HG02571 (cell line): ENCODE results near the gene DCDC1.

Experiments used
- ATAC-seq: cut with Tn5 transposase; IDR thresholded peaks from one replicate; pipeline ENCODE4 v1.9.1; 2021; ENCODE audit warnings: mild to moderate bottlenecking, moderate library complexity; ENCODE audit not compliant: unreplicated experiment

DCDC1 gene

DNA sequence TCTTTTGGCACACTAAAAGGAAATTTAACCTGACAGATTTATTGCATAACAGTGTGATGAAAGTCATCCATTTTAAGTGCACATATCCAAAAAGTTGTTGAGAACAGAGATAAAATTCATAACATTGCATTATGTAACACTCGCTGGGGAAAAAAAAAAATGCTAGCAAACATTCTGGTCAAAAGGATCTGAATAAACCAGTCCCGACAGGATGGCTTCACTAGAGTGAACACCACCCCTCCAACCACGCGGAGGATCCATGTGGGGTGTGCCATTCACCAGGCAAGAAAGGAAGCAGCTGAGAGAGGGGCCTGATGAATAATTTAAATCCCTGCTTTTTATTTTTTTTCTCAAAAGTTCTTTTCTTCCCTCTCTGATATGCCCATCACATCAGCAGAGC is 258.7 kb downstream of the DCDC1 start:
- no peak for ATAC-seq

DNA sequence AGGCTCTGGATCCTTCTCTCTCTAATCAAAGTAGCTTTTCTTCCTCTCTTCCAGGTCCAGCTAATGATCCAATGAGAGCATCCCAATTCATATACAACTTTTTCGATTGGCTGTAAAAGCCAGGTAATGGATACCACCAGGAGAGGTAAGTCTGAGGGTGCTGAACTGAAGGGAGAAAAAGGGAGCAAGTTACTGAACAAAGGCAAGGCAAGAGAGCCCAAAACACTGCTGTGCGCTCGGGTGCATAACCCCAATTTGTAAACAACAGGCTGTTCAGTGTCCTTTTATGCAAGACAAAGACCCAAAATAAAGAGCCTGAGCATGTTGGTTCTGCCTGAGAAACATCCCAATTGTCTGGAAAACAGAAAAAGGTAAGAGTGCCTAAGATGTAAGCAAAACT is 260.1 kb downstream of the DCDC1 start:
- no peak for ATAC-seq

DNA sequence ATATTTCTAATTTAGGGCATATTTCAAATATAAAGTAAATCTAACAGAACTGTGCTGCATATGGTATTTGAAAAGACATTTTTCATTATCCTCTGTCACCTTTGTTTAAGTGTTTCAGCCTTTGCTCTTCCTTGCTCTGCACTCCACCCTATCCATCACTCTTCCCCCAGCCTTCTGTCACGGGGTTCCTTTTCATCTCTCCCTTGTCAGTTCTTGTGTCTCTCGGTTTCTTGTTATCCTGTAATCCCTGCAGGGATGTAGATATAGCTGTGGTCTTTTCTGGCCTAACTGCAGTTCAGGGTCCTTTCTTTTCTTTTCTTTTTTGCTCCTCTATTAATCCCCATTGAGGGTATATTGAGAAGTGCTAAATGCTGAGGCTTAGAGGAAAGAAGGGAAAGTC is 261.9 kb downstream of the DCDC1 start:
- no peak for ATAC-seq

DNA sequence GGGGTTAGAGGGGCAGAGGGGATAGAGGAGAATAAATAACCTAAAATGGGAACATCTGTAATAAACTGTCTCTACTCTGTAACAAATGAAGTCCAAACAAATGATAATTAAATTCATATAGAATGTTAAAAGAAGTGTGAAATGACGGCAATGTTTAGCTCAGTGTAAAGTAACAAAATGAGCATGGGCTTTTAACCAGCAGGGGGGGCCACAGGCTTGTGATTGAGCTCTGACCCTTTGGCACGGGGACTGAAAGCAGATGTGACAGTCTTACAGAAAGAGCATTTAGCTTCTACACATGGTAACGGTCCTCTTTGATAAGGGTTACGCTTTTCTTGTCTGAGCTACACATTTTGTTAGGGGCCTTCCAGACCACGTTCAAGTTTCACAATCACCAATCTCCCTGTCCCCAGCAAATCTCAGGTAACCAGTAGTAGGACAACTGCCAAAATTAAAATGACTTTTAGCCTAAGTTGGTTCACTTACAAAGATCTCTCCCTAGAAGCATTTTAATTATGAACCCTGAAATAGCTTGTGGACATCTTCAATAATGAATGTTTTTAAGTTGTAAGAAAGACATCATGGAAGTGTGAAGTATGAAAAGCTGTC is 262.5 kb downstream of the DCDC1 start:
- peak; percentile 59 for ATAC-seq

DNA sequence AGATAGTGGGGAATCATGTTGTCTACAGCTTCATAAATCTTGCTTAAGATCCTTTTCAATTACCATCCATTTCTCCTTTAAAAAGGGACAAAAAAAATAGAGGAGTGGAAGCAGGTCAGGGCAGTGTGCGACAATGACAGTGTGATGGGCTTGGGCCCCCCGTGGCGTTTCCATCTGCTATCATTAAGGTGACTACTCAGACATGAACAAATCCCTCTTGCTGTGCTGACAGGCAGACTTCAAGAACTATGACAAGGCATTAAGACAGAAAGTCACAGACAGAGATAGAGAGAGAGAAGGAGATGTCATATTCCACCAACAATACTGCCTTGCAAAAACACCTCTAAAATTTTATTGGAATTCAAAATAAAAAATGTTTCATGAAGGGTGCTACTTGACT is 263.2 kb downstream of the DCDC1 start:
- ATAC-seq = no peak

DNA sequence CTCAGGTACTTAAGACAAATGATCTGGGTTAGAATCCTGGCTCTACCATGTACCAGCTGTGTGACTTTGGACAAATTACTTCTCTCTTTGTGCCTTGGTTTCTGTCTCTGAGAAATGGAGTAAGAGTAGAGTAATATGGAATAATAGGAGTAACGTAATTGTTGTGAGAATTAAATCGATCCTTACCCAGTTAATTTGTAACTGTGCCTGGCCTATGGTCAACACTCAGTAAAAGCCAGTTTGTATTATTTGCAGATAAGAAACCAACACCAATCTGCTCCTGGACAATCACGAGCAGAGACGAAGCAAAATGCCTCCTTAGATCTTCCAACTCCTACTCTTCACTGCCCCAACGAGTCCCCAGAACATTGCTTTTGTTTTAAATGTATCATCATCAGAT is 266.7 kb downstream of the DCDC1 start:
- ATAC-seq = no peak

DNA sequence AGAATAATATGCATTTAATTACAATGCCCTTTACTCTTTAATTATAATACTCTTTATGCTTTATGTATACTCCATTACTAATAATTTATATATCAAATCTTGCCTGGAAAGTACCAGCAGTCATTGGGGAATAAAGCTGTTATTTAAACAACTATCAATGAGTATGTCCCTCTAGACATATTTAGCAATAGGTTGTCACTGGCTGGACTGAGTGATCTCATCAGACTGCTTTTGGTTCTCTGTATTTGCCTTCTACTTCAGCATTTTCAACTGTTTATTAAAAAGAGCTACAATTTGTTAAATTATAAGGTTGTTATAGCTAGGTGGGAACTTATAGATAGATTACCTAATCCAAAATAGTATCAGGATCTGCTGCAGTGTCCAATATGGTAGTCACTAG is 267.2 kb downstream of the DCDC1 start:
- no peak for ATAC-seq

DNA sequence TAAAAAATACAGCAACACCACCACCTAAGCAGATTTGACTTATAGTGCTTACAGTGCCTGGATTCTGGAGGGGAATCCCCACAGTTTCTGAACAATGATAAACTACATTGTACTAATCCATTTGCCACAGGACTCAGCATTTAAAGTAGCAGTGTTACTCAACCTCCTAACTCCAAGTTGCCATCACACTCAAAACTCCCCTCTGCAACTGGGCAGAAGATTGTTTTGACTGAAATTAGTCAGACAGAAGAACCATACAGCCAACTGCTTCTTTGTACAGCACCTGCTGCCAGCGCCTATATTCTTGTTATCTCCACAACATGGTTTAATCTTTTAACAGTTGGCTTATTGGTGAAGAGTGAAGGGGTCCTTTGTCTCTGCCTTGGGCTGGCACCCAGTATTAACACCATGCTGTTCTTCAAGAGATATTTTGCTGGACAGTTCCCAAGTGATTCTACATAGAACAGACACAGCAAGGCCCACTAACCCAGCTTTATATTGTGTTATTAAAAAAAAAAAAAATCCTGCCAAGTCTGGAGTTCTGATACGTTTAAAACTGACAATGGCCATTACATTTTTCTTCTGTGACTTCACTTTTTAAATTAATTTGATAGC is 273.2 kb downstream of the DCDC1 start:
- ATAC-seq = no peak

DNA sequence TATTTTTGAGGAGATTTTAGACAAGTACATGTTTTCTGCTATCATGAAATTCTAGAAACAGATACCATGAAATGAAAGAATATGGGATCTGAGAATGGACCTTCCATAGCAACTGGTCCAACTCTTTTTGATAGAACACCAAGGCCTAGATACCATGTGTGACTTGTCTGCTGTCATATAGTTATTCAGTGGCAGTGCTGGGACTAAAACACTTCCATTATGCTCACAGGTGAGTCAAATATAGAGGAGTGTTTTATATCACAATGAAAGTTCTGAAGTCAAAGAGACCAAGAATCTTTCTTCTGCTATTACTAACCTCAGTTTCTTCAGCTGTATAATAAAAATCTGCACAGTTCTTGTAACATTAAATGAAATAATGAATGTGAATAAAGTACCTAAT is 276.9 kb downstream of the DCDC1 start:
- no peak for ATAC-seq

DNA sequence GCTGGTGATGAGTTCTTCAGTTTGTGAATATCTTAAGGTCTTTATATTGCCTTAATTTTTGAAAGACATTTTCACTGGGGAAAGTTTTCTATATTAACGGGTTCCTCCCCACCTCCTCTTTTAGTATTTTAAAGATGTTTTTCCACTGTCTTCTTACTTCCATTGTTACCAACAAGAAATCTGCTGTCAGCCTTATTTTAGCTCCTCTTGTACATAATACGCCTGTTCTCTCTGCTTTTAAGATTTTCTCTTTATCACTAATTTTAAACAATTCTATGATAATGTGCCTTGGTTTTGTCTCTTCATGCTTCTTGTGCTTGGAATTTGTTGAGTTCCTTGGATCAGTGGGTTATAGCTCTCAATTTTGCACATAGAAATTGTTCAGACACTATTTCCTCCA is 280.4 kb downstream of the DCDC1 start:
- no peak for ATAC-seq

DNA sequence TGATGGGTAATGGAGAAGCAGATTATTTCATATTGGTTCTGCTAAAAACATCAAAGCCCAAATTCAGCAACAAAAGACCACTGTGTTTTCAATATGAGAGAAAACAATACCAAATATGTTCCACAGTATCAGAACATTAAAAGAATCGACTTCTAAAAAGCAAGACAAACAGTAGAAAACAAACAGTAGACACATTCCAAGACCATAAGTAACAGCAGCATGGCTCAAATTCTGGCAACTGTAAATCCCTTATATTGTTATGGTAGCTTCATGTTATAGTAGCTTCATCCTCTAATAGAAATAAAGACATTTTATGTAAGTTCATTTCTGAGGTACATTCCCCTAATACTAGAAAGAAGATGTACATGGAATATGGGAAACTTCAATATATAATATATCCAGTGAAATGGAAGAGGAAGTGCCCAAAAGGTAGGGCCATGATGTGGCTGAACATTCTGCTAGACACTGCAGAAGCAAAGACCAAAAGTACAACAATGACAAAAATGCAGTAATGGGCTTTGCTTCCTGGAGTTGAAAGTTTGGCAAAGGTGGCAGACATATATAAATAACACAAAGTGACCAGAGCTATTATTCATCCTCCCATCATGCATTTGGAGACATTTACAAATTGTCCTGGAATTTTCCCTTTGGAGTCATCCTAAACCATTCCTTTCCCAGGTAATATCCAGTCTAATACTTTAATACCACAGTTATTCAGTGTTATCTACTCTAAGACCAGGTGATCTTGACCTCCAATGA is 299.9 kb downstream of the DCDC1 start:
- ATAC-seq = no peak

DNA sequence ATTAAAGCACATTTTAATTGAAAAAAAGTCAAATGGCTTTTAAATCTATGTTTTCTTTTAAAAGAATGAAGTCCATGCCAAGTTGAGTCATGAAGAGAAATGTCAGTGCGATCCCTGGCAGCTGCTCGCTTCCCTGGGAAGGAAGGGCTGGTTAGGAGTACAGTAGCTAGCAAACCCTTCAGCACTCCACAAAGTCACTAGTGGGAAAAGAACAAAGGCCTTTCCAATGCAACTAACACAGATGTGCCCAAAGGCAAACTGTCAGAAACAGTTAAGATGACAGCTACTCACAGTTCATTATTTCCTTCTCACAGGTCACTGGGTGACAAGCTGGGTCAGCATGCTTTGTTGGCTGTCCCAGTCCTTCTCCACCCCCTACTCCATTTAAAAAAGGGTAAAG is 308.7 kb downstream of the DCDC1 start:
- ATAC-seq = no peak

DNA sequence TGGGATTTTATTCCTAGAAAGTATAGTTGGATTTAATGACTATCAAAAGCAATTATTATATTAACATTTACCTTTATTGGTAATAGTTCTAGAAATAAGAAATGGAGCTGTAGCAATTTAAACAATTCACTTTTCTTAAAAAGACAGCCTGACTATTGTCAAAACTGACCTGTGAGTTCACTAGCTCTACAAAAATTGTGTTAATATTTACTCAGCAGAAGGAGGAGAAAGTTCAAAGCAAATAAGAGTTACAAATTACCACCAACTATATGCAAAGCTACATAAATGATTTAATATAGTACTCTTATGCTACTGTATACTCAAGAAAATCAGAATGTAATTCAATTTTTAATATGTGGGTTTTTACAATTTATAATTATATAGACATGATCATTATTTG is 310.0 kb downstream of the DCDC1 start:
- no peak for ATAC-seq

DNA sequence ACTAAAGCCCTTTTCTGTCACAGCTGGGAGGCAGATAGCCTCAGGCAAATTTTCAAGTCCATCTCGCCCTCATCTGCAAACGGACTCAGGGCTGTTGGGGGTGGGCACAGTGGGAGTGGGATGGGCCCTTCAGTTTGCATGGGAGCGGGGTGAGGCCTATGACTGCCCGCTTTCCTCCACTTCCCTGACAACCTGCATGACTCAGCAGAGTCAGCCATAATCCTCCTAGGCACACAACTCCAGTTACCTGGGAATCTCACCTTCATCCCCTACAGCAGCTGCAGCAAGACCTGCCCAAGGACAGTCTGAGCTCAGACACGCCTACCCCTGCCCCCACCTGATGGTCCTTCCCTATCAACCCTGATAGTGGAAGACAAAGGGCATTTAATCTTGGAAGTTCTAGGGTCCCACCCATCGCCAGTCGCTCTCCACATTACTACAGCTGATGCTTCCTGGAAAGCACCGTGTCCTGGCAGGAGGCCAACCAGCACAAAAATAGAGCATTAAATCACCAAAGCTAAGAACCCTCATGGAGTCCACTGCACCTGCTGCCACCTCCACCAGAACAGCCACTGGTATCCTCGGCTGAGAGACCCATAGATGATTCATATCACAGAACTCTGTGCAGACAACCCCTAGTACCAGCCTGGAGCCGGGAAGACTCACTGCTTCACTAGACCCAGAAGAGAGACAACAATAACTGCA is 319.3 kb downstream of the DCDC1 start:
- ATAC-seq = no peak

DNA sequence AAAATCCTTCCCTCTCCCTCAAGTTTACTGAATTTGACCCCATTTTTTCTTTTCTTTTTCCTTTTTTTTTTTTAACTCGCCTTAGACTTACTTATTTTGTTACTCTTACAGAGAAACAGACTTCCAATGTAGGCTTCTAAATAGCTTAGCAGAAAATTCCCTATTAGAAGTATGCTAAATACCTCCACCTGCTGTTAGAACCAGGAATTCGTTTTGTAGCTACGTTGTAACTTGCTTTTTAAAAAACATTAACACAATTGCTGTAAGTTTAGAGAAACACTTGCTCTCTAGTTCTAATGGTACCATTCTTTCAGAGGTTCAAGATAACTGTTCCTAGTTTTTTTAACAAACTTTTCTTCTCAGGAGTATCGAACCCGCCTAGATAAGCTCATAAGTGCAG is 324.2 kb downstream of the DCDC1 start:
- ATAC-seq = no peak

DNA sequence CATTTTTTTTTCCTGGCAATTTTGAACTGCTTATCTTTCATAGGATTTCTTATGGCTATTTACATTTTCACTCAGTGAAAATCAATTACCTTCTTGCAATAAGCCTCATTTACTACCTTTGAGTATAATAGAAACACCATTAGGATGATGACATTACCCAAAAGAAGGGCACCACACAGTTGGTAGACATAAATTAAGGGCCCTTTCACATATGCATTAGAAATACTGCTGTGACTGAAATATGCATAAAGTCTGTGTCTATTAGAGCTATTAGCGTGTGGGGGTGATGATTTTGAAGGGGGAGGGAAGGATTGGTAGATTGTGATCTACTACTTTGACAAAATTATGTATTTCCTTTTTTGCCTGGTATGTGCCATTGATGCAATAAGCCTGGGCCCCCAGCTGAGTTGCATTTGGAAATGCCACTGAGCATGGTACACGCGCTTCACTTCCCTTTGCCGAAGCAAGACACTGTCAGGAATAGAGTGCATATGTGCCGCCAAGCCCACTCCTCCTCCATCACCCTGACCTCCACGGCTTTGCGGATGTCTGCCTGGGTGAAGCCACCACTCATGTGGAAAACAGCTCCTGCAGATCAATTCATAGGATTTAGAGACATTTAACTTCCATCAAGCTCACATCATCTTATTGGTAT is 339.3 kb downstream of the DCDC1 start:
- no peak for ATAC-seq

DNA sequence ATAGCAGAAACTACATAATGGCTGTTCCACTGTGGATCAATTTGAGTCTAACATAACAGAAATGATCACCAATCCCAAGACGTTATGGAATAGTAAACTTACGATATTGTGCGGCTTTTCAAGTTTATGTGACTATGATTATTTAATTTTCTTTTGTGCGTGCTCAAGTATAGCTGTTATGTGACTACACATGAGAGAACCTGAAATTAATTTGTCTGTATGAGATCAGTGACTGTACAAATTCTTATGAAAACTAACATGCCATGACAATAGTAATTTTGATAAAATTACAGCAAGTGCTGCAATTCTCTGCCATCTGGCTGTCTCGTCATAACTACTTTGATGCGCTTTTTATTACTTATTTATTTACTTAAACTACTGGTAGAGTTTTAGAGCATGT is 343.2 kb downstream of the DCDC1 start:
- ATAC-seq = no peak

DNA sequence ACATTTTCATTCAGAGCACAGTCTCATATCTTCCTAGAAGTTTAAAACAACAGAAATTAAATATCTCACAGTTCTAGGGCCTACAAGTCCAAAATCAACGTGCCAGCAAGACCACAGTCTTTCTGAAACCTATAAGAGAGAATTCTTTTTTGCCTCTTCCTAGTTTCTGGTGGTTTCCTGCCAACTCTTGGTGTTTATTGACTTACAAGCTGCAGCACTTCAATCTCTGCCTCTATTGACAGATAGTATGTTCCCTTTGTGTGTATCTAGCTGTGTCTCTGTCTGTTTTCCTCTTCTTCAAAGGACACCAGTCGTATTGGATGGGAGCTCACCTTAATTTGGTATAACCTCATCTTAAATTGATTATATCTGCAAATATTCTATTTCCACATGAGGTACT is 347.5 kb downstream of the DCDC1 start:
- ATAC-seq = no peak

DNA sequence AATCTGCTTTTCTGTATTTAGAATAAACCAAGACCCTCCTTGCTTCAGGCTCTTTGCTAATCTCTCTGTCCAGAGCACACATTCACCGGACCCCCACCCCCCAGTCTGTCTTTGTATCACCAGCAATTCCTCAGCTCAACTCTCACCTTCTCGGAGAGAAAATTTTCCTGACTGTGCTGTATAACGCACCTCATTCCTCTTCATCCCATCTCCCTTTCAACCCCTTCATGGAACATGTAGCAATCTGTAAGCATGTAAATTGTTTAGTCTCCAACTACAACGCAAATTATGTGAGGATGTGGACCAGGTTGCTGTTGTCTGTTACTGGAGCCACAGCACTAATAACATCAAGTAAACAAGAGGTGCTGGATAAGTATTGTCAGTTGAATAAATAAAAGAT is 349.8 kb downstream of the DCDC1 start:
- no peak for ATAC-seq

DNA sequence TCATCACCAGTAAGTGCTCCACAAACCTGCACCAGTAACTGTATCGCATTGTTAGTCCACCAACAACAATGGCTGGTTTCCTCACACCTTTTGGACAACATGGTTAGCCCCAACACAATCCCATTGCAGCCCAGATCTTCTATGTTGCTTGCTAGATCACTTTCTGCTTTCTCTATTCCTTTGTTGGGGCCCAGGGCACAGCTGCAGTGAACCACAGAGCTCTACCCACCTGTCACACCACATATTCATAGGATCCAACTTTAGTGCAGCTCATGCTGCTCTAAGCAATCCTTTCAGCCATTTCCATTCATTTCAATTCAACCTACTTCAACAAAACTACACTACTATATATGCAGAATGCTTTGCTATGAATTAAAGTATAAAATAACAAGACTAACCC is 364.3 kb downstream of the DCDC1 start:
- no peak for ATAC-seq

DNA sequence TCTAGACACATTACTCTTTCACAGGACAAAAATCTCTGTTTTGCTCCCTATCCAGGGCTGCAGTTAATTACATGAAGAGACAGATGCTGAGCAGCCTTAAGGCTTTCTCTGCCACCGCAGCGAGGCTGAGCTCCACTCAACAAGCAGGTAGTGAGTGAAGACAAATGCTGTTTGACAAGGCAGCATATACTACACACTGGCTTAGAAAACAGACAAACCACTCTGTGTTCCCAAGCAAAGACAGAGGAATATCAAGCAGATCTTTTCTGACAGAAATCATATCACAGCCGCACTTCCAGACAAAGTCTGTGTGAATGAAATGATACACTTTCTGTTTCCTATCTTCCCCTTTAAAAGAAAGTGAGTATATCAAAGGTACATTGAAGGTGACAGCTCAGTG is 368.1 kb downstream of the DCDC1 start:
- no peak for ATAC-seq
